NCI-H524 (cell line): ENCODE data around the gene GRIFIN.
A peak's percentile ranks its signal among the peaks of the same experiment; 100 is the strongest.

Experiments
- DNase-seq, 2 experiments: peaks; one replicate each; lab custom pipeline; 2025; lab: John Stamatoyannopoulos, UW

The GRIFIN gene

GRCh38 chr7:2432910-2433712 is 43.1 kb downstream of the GRIFIN start:
- DNase-seq, result no peak

GRCh38 chr7:2431260-2431867 is 44.8 kb downstream of the GRIFIN start:
- peak in 1 of 2 experiments; percentile 12 for DNase-seq

DNA sequence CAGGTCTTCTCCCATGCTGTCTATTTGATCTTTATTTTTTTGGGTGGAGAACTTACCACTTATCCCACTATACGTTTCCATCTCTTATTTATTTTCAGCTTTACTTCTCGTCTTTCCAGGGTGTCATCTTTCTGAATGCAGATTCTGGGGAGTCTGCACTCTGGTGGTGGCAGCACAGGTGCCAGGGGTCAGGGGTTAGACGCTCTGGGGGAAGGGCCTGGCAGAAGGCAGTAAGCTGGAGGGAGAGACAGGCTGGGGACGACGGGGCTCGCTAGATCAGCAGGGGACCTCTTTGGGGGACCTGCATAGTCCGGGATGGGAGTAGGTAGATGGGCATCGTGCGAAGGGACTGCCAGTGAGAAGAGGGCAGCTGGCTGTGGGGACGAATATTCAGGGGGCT is 50.4 kb downstream of the GRIFIN start:
- DNase-seq, result no peak
